Body of pancreas (tissue), 4 donors: ENCODE measurements around the gene SLC15A4. TPM values are rescaled to one million over a fixed set of nuclear protein-coding genes. Genes with fewer than 3 reads are reported as not detected.

ENCODE experiments used
- ATAC-seq: fragments of 150-250 bp; one replicate; pipeline ENCODE4 v1.9.1; 2016
- DNase-seq, 4 donors: peaks; one replicate each; pipeline ENCODE4 v3.0.0-alpha.2; 2019
- H3K27ac ChIP-seq, 4 donors: fragments of 200-600 bp; sonication (generic); 1 replicate in 3 of 4; 2 replicates in 1 of 4; pipeline versions ENCODE4 v1.5.1 to v1.6.1; 2016 to 2019; ENCODE audit warnings: mild to moderate bottlenecking in 1 of 4, mixed read lengths in 1 of 4, moderate library complexity in 1 of 4
- H3K27me3 ChIP-seq, 2 donors: fragments of 200-600 bp; sonication (generic); one replicate each; pipeline ENCODE4 v1.6.0; 2016; ENCODE audit warnings: mild to moderate bottlenecking in 1 of 2
- H3K36me3 ChIP-seq, 2 donors: fragments of 200-600 bp; sonication (generic); replicated peaks in 1 of 2; 2 replicates each; pipeline ENCODE4 v1.5.1; 2016; ENCODE audit warnings: low read depth in 2 of 2; ENCODE audit not compliant: insufficient read depth in 1 of 2
- H3K4me1 ChIP-seq: fragments of 200-600 bp; sonication (generic); one replicate; pipeline ENCODE4 v1.6.0; 2016
- H3K4me3 ChIP-seq, 2 donors: fragments of 200-600 bp; sonication (generic); 1 replicate in 1 of 2; 2 replicates in 1 of 2; pipeline ENCODE4 v1.5.1; 2016 to 2019
- H3K9me3 ChIP-seq, 3 donors: fragments of 200-600 bp; sonication (generic); 1 replicate in 2 of 3; 2 replicates in 1 of 3; pipeline ENCODE4 v1.5.1; 2016
- CTCF ChIP-seq, 7 experiments: fragments of 450-650 bp in 4 of 7; fragments of 200-600 bp in 3 of 7; sonication (generic) in 3 of 7; IDR thresholded peaks; one replicate each; pipeline ENCODE4 v1.5.1; 2016 to 2019; ENCODE audit warnings: antibody characterized with exemption in 7 of 7
- POLR2A ChIP-seq, 3 donors: fragments of 450-650 bp; IDR thresholded peaks; one replicate each; pipeline ENCODE4 v1.6.1; 2016; ENCODE audit warnings: antibody characterized with exemption in 3 of 3, mild to moderate bottlenecking in 2 of 3
- WGBS, 2 donors: methylation state at CpG; one replicate each; pipeline ENCODE4 v1.1.5; 2017; 5-methylcytosine and 5-hydroxymethylcytosine counted together
- intact Hi-C: fragments of 100-400 bp; cut with DNase I; formaldehyde crosslinking; loops from one replicate; pipeline ENCODE4 v1.15.1; 2023
- total RNA-seq, 2 donors: library from RNA; depleted of rRNA; stranded (reverse); fragments of >200 nt; gene quantifications; one replicate each; pipeline ENCODE4 v1.1.0, GENCODE V29; 2016

SLC15A4 gene
- total RNA-seq, 2 donors from 2014 or later: 14.5 to 21.0 TPM

- TF ChIP-seq POLR2A (IDR thresholded peaks at IDR 0.05): no peak
- no peak for TF ChIP-seq CTCF (IDR thresholded peaks at IDR 0.05)
- intact Hi-C loops: no loop called here
- Histone ChIP-seq H3K9me3 (no peaks in the 10 kb centered on the region), H3K27me3 (no peaks in the 10 kb centered on the region), H3K27ac (no peak overlapping the region), H3K4me1 (peaks cover 43% of the 10 kb centered on the region), H3K4me3 (no peak overlapping the region), H3K36me3 (peaks cover 0 to 9% of the 10 kb centered on the region in 2 donors)
- ATAC-seq: no peak
- 97 to 98% methylated on average over 10 of the region's 10 CpGs for WGBS, 2 donors
- DNase-seq: peak in 1 of 4 donors; percentile 7
These were observed 10.4 kb downstream of the SLC15A4 start for GRCh38 chr12:128813392-128813791.

GRCh38 chr12:128811806-128812205 lies 12.0 kb downstream of the SLC15A4 start:
- TF ChIP-seq POLR2A (IDR thresholded peaks at IDR 0.05) (no peak), CTCF (IDR thresholded peaks at IDR 0.05) (no peak)
- DNase-seq (peak in 1 of 4 donors; percentile 3), ATAC-seq (no peak)
- no peak overlapping the region for H3K4me3 ChIP-seq
- peaks cover 28% of the 10 kb centered on the region for H3K4me1 ChIP-seq
- WGBS, 2 donors: 83 to 93% methylated on average over 9 of the region's 9 CpGs
- intact Hi-C loops: no loop called here
- H3K27me3 ChIP-seq: no peaks in the 10 kb centered on the region
- H3K9me3 ChIP-seq: no peaks in the 10 kb centered on the region
- no peak overlapping the region for H3K27ac ChIP-seq
- H3K36me3 ChIP-seq: peaks cover 0 to 12% of the 10 kb centered on the region in 2 donors

GRCh38 chr12:128810182-128811127 lies 13.3 kb downstream of the SLC15A4 start:
- peaks cover 0 to 13% of the 10 kb centered on the region in 2 donors for H3K36me3 ChIP-seq
- DNase-seq: peak in 2 of 4 donors; percentile 11 to 33
- peak overlapping the region in 2 of 4 donors; percentile 20 to 25 for H3K27ac ChIP-seq

GRCh38 chr12:128808651-128809050 lies 15.1 kb downstream of the SLC15A4 start:
- Histone ChIP-seq H3K36me3 (peaks cover 0 to 15% of the 10 kb centered on the region in 2 donors), H3K27me3 (no peaks in the 10 kb centered on the region), H3K27ac (no peak overlapping the region), H3K9me3 (no peaks in the 10 kb centered on the region), H3K4me3 (no peak overlapping the region), H3K4me1 (peaks cover 21% of the 10 kb centered on the region)
- intact Hi-C loops: no loop called here
- no peak for DNase-seq
- no peak for ATAC-seq
- TF ChIP-seq POLR2A (IDR thresholded peaks at IDR 0.05) (no peak), CTCF (IDR thresholded peaks at IDR 0.05) (no peak)
- 90 to 95% methylated on average over 12 of the region's 12 CpGs for WGBS, 2 donors

More at GRCh38 chr12:128810182-128811127, 13.3 kb downstream of the SLC15A4 start:
- 64 to 75% methylated on average over 14 of the region's 14 CpGs for WGBS, 2 donors
- no peaks in the 10 kb centered on the region for H3K27me3 ChIP-seq
- H3K9me3 ChIP-seq: no peaks in the 10 kb centered on the region
- H3K4me3 ChIP-seq: no peak overlapping the region
- intact Hi-C loops: no loop called here
- TF ChIP-seq POLR2A (IDR thresholded peaks at IDR 0.05) (no peak), CTCF (IDR thresholded peaks at IDR 0.05) (peak in 1 of 7 experiments; percentile 8)
- peak; percentile 52 for ATAC-seq
- peaks cover 21% of the 10 kb centered on the region for H3K4me1 ChIP-seq
